Peyer's patch (tissue), 4 donors: ENCODE results near the gene CREB3L4. TPM values are rescaled to one million over a fixed set of nuclear protein-coding genes. Genes with fewer than 3 reads are reported as not detected.
A peak's percentile ranks its signal among the peaks of the same experiment; 100 is the strongest.

Experiments used
- DNase-seq, 3 donors: peaks; one replicate each; pipeline ENCODE4 v3.0.0-alpha.2; 2017 to 2019
- H3K27ac ChIP-seq, 4 donors: fragments of 200-600 bp; sonication (generic); one replicate each; pipeline ENCODE4 v1.5.1; 2016 to 2019
- H3K27me3 ChIP-seq, 2 donors: fragments of 200-600 bp; sonication (generic); one replicate each; pipeline ENCODE4 v1.5.1; 2019
- H3K36me3 ChIP-seq, 3 donors: fragments of 200-600 bp; sonication (generic); one replicate each; pipeline ENCODE4 v1.5.1; 2016 to 2019
- H3K4me1 ChIP-seq, 4 donors: fragments of 200-600 bp; sonication (generic); one replicate each; pipeline ENCODE4 v1.5.1; 2016 to 2019
- H3K4me3 ChIP-seq, 4 donors: fragments of 200-600 bp; sonication (generic); 1 replicate in 3 of 4; 2 replicates in 1 of 4; pipeline ENCODE4 v1.5.1; 2016 to 2019; ENCODE audit warnings: mild to moderate bottlenecking in 1 of 4
- H3K9me3 ChIP-seq, 4 donors: fragments of 200-600 bp; sonication (generic); one replicate each; pipeline ENCODE4 v1.5.1; 2016 to 2019; ENCODE audit warnings: mild to moderate bottlenecking in 1 of 4
- CTCF ChIP-seq, 6 experiments: fragments of 450-650 bp in 4 of 6; fragments of 200-600 bp in 2 of 6; sonication (generic) in 1 of 6; IDR thresholded peaks; one replicate each; pipeline ENCODE4 v1.5.1; 2017 to 2019; ENCODE audit warnings: antibody characterized with exemption in 6 of 6, mild to moderate bottlenecking in 3 of 6, moderate library complexity in 1 of 6
- POLR2A ChIP-seq, 2 donors: fragments of 450-650 bp; IDR thresholded peaks; one replicate each; pipeline ENCODE4 v1.5.1; 2017; ENCODE audit warnings: antibody characterized with exemption in 2 of 2, mild to moderate bottlenecking in 2 of 2, moderate library complexity in 2 of 2
- total RNA-seq, 4 donors: library from RNA; depleted of rRNA; stranded (reverse); fragments of >200 nt; gene quantifications; one replicate each; pipeline ENCODE4 v1.1.0, GENCODE V29; 2016

The CREB3L4 gene
- total RNA-seq, 4 donors from 2014 or later: 14.5 to 21.6 (median 16.6) TPM

GRCh38 chr1:153958961-153959260, 8.8 kb upstream of the CREB3L4 start:
- Histone ChIP-seq H3K27ac (peak overlapping the region; percentile 90 to 100 (median 92)), H3K27me3 (no peaks in the 10 kb centered on the region), H3K4me1 (peaks cover 0 to 37% (median 18%) of the 10 kb centered on the region in 4 donors), H3K4me3 (peak overlapping the region in 3 of 4 donors; percentile 21 to 97 (median 81)), H3K9me3 (no peaks in the 10 kb centered on the region), H3K36me3 (peaks cover 0 to 26% (median 0%) of the 10 kb centered on the region in 3 donors)
- no peak for DNase-seq
- TF ChIP-seq CTCF (IDR thresholded peaks at IDR 0.05) (no peak), POLR2A (IDR thresholded peaks at IDR 0.05) (no peak)

- peak overlapping the region in 3 of 4 donors; percentile 38 to 91 (median 90) for H3K27ac ChIP-seq
- peaks cover 0 to 43% (median 20%) of the 10 kb centered on the region in 4 donors for H3K4me1 ChIP-seq
- no peak overlapping the region for H3K4me3 ChIP-seq
Measured at GRCh38 chr1:153959454-153959853, 8.2 kb upstream of the CREB3L4 start.

DNA sequence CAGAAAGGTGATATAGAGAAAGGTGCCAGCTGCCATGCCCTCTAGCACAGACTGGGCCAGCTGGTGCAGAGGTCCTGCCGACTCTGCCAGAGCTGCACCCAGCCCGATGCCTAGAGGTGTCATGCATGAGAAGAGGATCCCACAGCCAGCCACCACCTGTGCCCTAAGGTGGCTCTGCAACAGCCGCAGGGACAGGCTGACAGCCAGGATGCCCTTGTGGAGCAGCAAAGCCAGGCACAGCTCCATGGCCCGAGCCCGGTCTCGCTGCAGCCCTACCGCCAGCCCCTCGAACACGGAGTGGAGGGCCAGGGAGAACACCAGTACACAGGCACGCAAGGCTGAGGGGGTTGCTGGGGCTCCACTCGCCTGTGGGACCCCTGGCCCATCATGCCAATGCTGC, 7.5 kb upstream of the CREB3L4 start:
- Histone ChIP-seq H3K27ac (peak overlapping the region in 3 of 4 donors; percentile 38 to 91 (median 90)), H3K27me3 (no peaks in the 10 kb centered on the region), H3K4me1 (peaks cover 0 to 47% (median 20%) of the 10 kb centered on the region in 4 donors), H3K9me3 (no peaks in the 10 kb centered on the region), H3K36me3 (peaks cover 0 to 14% (median 0%) of the 10 kb centered on the region in 3 donors), H3K4me3 (no peak overlapping the region)
- TF ChIP-seq CTCF (IDR thresholded peaks at IDR 0.05): no peak
- no peak for DNase-seq

More at GRCh38 chr1:153959454-153959853, 8.2 kb upstream of the CREB3L4 start:
- no peaks in the 10 kb centered on the region for H3K27me3 ChIP-seq
- no peaks in the 10 kb centered on the region for H3K9me3 ChIP-seq
- peaks cover 0 to 20% (median 0%) of the 10 kb centered on the region in 3 donors for H3K36me3 ChIP-seq
- TF ChIP-seq POLR2A (IDR thresholded peaks at IDR 0.05) (no peak), CTCF (IDR thresholded peaks at IDR 0.05) (no peak)
- DNase-seq: no peak

DNA sequence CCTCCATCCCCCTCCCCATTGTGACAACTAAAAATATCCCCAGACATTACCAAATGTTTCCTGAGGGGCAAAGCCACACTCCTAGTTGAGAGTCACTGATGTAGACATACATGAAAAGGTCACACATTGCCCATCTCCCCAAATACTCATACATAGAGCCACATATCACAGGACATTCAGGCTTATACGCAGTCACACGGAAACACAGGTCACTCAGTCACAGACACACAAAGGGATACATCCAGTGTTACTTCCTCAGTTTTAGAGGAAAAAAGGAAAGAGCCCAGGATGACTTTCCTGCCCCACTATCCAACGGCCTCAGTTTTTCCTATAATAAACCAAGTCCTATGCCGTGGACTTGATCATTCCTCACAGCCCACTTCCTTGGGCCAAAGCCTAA, 6.3 kb upstream of the CREB3L4 start:
- Histone ChIP-seq H3K4me3 (no peak overlapping the region), H3K9me3 (no peaks in the 10 kb centered on the region), H3K36me3 (peaks cover 0 to 14% (median 0%) of the 10 kb centered on the region in 3 donors), H3K27ac (peak overlapping the region in 3 of 4 donors; percentile 87 to 96 (median 90)), H3K4me1 (peaks cover 0 to 49% (median 16%) of the 10 kb centered on the region in 4 donors), H3K27me3 (no peaks in the 10 kb centered on the region)
- TF ChIP-seq CTCF (IDR thresholded peaks at IDR 0.05): no peak
- no peak for TF ChIP-seq POLR2A (IDR thresholded peaks at IDR 0.05)
- no peak for DNase-seq

DNA sequence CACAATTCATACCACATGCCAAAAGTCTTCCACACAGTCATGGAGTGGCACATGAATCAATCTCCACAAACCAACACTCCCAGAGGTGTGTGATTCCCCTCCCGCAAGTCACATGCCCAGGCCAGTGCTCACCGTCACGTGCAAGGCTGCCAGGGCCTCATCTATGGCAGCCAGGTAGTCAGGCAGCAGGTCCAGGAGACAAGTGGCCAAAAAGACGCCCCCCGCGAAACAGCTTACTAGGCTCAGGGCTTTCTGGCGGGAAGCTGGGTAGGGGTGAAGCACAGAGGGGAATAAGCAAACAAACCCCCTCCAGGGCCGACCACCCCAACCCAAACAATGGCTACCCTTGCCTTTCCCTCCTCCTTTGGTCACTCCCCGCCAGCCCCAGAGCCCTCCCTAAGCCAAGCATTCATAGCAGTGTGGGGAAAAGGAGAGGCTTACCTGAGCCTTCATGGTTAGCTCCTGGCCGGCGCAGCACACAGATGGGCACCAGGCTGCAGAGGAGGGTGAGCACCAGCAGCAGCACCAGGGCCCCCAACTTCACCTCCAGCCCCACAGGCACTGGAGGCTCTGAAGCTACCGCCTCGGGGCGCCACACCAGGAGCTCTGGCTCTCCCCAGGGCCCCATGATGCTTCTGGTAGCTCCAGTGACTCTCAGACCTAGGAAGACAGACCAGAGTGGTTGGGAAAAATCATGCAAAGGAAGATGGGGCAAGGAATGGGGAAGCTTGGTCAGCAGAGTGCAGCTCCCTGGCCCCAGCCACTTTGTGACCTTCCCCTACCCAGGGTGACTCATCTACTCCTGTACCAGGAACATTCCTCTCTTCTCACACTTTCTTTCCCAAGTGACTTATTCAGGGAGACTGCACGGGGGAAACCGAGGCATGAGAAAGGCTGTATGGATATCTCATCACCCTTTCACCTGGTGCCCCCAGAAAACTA, 5.3 kb upstream of the CREB3L4 start:
- peaks cover 0 to 14% (median 0%) of the 10 kb centered on the region in 3 donors for H3K36me3 ChIP-seq
- peak overlapping the region; percentile 87 to 96 (median 92) for H3K27ac ChIP-seq
- peaks cover 0 to 41% (median 10%) of the 10 kb centered on the region in 4 donors for H3K4me1 ChIP-seq
- peak overlapping the region; percentile 60 to 79 (median 72) for H3K4me3 ChIP-seq
- peak in 2 of 3 donors; percentile 33 to 66 for DNase-seq
- no peak for TF ChIP-seq POLR2A (IDR thresholded peaks at IDR 0.05)
- TF ChIP-seq CTCF (IDR thresholded peaks at IDR 0.05): no peak
- H3K9me3 ChIP-seq: no peaks in the 10 kb centered on the region
- H3K27me3 ChIP-seq: no peaks in the 10 kb centered on the region
